ENCODE measurements around the gene PLCL2.
"Not testable (repeated sequence)": the region's sequence is repeated elsewhere in the genome, so short reads cannot be mapped to it uniquely, and the experiment has no call there.

The PLCL2 gene

DNA sequence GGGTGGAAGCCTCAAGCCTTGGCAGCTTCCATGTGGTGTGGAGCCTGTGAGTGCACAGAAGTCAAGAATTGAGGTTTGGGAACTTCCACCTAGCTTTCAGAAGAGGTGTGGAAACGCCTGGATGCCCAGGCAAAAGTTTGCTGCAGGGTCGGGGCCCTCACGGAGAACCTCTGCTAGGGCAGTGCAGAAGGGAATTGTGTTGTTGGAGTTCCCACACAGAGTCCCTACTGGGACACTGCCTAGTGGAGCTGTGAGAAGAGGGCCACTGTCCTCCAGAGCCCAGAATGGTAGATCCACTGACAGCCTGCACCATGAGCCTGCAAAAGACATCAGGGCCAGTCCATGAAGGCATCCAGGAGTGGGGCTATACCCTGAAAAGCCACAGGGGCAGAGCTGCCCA is 243.9 kb downstream of the PLCL2 start:
- DNase-seq: not testable (repeated sequence)

GRCh38 chr3:17129556-17129955 is 244.8 kb downstream of the PLCL2 start:
- no peak for DNase-seq

- DNase-seq: no peak
Observed at GRCh38 chr3:17130956-17131355, 246.2 kb downstream of the PLCL2 start.

GRCh38 chr3:17132286-17133115 is 247.7 kb downstream of the PLCL2 start:
- no peak for DNase-seq

DNA sequence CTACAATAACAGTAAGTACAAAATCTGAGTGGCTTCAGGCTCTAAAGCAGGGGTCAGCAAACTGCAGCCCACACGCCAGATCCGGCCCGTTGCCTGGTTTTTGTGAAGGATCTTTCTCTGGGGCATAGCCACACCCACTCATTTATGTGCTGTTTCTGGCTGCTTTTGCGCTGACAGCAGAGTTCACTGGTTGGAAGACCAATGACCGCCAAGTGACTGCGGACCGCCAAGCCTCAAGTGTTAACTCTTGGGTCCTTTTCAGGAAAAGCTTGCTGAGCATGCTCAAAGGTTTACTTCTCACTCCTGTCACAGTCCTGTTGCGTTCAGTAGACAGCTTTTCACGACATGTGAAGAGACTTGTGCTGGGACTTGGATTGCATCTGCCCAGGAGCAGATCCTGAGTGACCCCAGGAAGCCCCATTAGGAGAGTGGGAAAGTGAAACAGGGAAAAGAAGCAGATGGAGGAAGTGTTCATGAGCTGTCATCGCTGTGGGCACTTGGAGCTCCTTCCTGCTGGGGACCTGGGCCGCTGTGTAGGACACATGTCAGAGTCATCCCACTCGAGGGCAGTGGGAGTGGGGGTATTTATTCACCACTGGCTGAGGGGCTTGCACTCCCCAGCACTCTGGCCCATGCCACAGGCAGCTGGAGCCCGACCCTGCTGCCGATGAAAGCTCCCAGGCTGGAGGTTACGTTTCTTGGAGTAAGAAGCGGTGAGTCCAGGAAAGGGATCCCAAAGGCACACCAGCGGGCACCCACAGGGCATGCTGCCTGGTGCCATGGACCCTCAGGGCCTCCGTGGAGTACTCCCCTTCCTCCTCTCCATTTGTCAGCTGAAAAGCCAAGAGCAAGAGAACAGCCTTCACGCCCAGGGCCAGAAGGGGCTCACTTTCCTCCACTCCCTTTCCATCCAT is 249.1 kb downstream of the PLCL2 start:
- DNase-seq: no peak

DNA sequence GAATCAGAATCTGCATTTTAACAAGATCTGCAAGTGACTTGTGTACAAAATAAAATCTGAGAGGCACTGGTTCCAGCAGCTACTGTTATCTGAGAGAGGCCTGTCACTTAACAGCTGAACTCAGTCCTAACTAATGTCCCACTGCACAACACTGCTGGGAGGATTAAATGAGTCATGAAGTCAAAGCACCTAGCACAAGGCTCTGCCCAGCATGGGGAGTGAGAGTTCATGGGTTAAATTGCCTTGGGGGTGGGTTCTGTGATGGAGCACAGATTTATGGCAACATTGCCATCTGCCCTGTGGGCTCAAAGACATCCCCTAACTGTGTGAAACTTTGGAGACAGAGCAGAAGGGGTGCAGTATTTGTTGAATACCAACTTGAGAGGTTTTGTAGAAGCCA is 250.9 kb downstream of the PLCL2 start:
- no peak for DNase-seq

DNA sequence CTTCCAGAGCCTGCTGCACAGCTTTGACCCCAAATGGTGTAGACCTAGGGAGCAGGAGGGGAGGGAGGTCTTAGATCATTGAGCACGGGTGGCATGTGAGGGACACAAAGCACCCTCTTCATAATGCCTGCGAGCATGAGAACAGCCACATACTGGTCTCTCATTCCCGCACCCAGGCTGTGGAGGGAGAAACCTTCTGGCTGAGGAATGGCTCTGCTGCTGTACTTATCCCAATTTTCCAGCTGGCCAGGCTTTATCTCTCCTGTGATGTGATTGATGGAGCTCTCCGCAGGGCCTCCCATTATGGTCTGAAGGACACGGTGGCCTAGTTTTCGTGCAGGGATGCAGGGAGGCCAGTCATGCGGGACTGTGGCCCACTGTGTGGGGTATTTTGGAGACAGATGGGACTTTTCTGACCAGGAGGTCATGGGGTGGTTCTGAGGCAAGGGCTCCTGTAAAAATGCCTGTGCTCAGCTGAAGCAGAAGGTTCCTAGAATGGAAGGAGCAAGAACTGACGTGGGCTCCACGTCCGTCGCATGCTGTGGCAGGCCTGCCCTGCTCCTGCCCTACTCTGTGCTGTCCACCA is 251.5 kb downstream of the PLCL2 start:
- no peak for DNase-seq

DNA sequence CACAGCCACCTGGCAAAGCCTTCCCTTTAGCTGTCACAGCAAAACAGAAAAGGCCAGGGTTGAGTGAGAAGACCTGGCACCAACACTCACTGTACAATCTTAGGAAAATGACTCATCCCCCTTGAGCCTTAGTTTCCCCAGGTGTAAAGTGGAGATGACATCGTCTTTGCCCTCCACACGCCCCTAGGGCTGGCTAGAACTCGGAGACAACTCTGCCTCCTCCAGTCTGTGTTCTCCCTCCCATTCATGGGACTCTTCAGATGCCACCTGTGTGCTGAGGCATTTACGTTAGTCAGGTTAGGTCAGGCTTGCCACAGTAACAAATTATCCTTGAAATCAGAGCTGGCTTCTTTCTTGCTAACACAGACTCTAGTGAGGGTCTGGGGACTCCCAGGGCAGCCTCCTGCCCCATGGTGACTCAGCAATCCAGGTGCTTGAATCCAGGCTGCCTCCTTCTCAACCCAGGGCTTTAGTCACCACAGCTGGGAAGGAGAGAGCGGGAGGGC is 252.6 kb downstream of the PLCL2 start:
- DNase-seq: no peak

DNA sequence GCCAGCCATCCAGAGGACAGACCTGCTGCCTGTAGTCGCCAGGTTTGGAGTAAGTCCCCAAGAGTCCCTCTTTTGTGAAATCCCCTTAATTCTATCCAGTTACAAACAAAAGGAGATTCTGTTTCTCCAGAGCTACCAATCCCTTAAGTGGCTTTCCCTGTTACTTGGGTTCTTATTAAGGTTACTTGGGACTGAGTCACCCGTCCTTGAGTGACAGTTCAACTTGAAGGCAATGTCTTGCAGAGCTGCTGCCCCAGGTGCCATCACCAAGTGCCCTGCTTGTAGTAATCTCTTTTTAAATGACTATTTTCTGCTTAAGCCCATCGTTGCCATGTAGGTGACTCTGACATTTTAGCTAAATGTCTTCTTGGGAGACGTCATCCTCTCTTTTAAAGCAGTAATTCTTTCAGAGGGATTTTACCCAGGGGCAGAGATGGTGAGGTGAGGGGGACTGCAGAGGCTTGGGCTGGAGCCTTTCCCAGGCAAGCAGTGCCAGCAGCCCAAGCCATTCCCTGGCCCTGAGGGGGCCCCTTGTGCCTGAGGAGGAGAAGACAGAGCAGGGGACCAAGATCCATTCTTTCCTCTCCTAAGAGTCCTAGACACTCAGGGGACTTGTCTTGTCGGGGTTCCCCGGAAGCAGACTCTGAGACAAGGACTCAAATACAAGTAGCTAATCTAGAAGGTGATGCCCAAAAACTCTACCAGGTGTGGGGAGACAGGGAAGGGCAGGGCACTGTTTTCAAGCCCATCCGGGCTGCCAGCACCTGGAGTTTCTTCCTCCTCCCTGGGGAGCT is 253.7 kb downstream of the PLCL2 start:
- no peak for DNase-seq

Measured in NCI-H526 (cell line).